Stimulated activated CD8-positive, alpha-beta memory T cell treated with anti-CD3 and anti-CD28 coated beads, Interleukin-7, amount 100 ng/mL, for 1 hour (primary cell): ENCODE results near the gene TGFBR2.
"Not testable (repeated sequence)": the region's sequence is repeated elsewhere in the genome, so short reads cannot be mapped to it uniquely, and the experiment has no call there.

Experiments
- DNase-seq, 2 donors: peaks; one replicate each; pipeline ENCODE4 v3.0.0-alpha.2; 2020; ENCODE audit warnings: low read depth in 2 of 2

Gene TGFBR2

GRCh38 chr3:30657914-30658313, 51.5 kb downstream of the TGFBR2 start:
- no peak for DNase-seq

GRCh38 chr3:30658328-30659052, 52.1 kb downstream of the TGFBR2 start:
- no peak for DNase-seq

GRCh38 chr3:30659270-30660130, 53.1 kb downstream of the TGFBR2 start:
- no peak for DNase-seq

- DNase-seq: no peak
Measured at GRCh38 chr3:30660136-30660535, 53.7 kb downstream of the TGFBR2 start.

GRCh38 chr3:30660656-30661055, 54.3 kb downstream of the TGFBR2 start:
- no peak for DNase-seq

GRCh38 chr3:30661098-30661873, 54.9 kb downstream of the TGFBR2 start:
- no peak for DNase-seq

- no peak for DNase-seq
Measured at GRCh38 chr3:30662836-30663235, 56.4 kb downstream of the TGFBR2 start.

GRCh38 chr3:30663533-30664241, 57.3 kb downstream of the TGFBR2 start:
- DNase-seq: no peak

GRCh38 chr3:30664459-30664858, 58.1 kb downstream of the TGFBR2 start:
- no peak for DNase-seq

- DNase-seq: no peak
Measured at GRCh38 chr3:30664884-30665283, 58.5 kb downstream of the TGFBR2 start.

- no peak for DNase-seq
Measured at GRCh38 chr3:30665539-30665938, 59.1 kb downstream of the TGFBR2 start.

- DNase-seq: no peak
Measured at GRCh38 chr3:30666572-30667279, 60.3 kb downstream of the TGFBR2 start.

- DNase-seq: no peak
Measured at GRCh38 chr3:30667280-30667651, 60.9 kb downstream of the TGFBR2 start.

- no peak for DNase-seq
Measured at GRCh38 chr3:30668051-30668609, 61.7 kb downstream of the TGFBR2 start.

- not testable (repeated sequence) for DNase-seq
Measured at GRCh38 chr3:30669360-30669934, 63.0 kb downstream of the TGFBR2 start.

GRCh38 chr3:30670292-30670691, 63.9 kb downstream of the TGFBR2 start:
- DNase-seq: no peak

GRCh38 chr3:30671527-30672286, 65.3 kb downstream of the TGFBR2 start:
- DNase-seq: no peak

GRCh38 chr3:30672287-30672735, 65.9 kb downstream of the TGFBR2 start:
- DNase-seq: no peak

- DNase-seq: no peak
Measured at GRCh38 chr3:30672959-30673358, 66.6 kb downstream of the TGFBR2 start.
